Left lung (tissue), 10 donors: ENCODE results near the gene TACR2. TPM values are rescaled to one million over a fixed set of nuclear protein-coding genes. Genes with fewer than 3 reads are reported as not detected.

Experiments
- ATAC-seq: fragments of 200-7000 bp; cut with Tn5 transposase; one replicate; pipeline ENCODE4 v1.9.1; 2020; ENCODE audit warnings: moderate library complexity
- DNase-seq, 4 donors: peaks; one replicate each; pipeline ENCODE4 v3.0.0-alpha.2; 2013 to 2020
- H3K27ac ChIP-seq, 2 donors: fragments of 200-600 bp; sonication (generic) in 1 of 2; one replicate each; pipeline versions ENCODE4 v1.5.0 to v1.8.0; 2020 to 2021
- H3K27me3 ChIP-seq, 2 donors: fragments of 200-600 bp; sonication (generic) in 1 of 2; one replicate each; pipeline versions ENCODE4 v1.5.0 to v1.8.0; 2020 to 2021
- H3K36me3 ChIP-seq, 2 donors: fragments of 200-600 bp; sonication (generic) in 1 of 2; one replicate each; pipeline versions ENCODE4 v1.5.0 to v1.8.0; 2020 to 2021
- H3K4me1 ChIP-seq, 2 donors: fragments of 200-600 bp; one replicate each; pipeline ENCODE4 v1.8.0; 2021
- H3K4me3 ChIP-seq, 2 donors: fragments of 200-600 bp; sonication (generic) in 1 of 2; one replicate each; pipeline versions ENCODE4 v1.5.0 to v1.8.0; 2020 to 2021; ENCODE audit warnings: mild to moderate bottlenecking in 1 of 2
- H3K9me3 ChIP-seq, 2 donors: fragments of 200-600 bp; sonication (generic) in 1 of 2; one replicate each; pipeline versions ENCODE4 v1.5.0 to v1.8.0; 2020 to 2021
- CTCF ChIP-seq, 2 donors: fragments of 200-600 bp; sonication (generic) in 1 of 2; IDR thresholded peaks; one replicate each; pipeline versions ENCODE4 v1.5.0 to v1.8.0; 2021; ENCODE audit warnings: antibody characterized with exemption in 2 of 2
- intact Hi-C, 2 donors: fragments of 100-400 bp; cut with DNase I; formaldehyde crosslinking; loops; one replicate each; pipeline versions ENCODE4 v1.11.2 to v1.14.2; 2022
- polyA plus RNA-seq, 6 donors: library from polyadenylated mRNA; unstranded; fragments of 120-200 nt; gene quantifications; one replicate each; pipeline ENCODE4 v1.2.1, GENCODE V29; 2013; ENCODE audit not compliant: insufficient read length in 6 of 6
- total RNA-seq, 2 donors: library from RNA; stranded (reverse); fragmentation: NEBNext Ultra II Directional; extraction: Animal tissue kit (Norgen Biotek cat#: 25700); gene quantifications; one replicate each; pipeline ENCODE4 v1.2.1, GENCODE V29; 2021
- donor health status: DM: no; HTN: yes; CAD: no.
- donor health status: DM: no; HTN: no; CAD: no.

TACR2 gene
- total and polyA plus RNA-seq, 8 donors = 0.31 to 0.70 (median 0.45) TPM

GRCh38 chr10:69437321-69438259, 20.9 kb upstream of the TACR2 start:
- Histone ChIP-seq H3K9me3 (no peaks in the 10 kb centered on the region), H3K4me3 (no peak overlapping the region), H3K27ac (peak overlapping the region; percentile 71 to 74), H3K27me3 (no peaks in the 10 kb centered on the region), H3K36me3 (no peaks in the 10 kb centered on the region), H3K4me1 (peaks cover 14 to 29% of the 10 kb centered on the region in 2 donors)
- no peak for ATAC-seq
- DNase-seq = peak in 1 of 4 donors; percentile 13
- no peak for TF ChIP-seq CTCF (IDR thresholded peaks at IDR 0.05)
- intact Hi-C loops = no loop called here

GRCh38 chr10:69435966-69436520, 19.3 kb upstream of the TACR2 start:
- no peaks in the 10 kb centered on the region for H3K27me3 ChIP-seq
- DNase-seq (no peak), ATAC-seq (no peak)
- peaks cover 14 to 29% of the 10 kb centered on the region in 2 donors for H3K4me1 ChIP-seq
- no peak overlapping the region for H3K27ac ChIP-seq
- intact Hi-C loops = no loop called here
- no peak for TF ChIP-seq CTCF (IDR thresholded peaks at IDR 0.05)
- H3K9me3 ChIP-seq = no peaks in the 10 kb centered on the region
- H3K4me3 ChIP-seq = no peak overlapping the region
- no peaks in the 10 kb centered on the region for H3K36me3 ChIP-seq

- Histone ChIP-seq H3K27ac (no peak overlapping the region), H3K4me3 (no peak overlapping the region), H3K9me3 (no peaks in the 10 kb centered on the region), H3K27me3 (no peaks in the 10 kb centered on the region), H3K4me1 (peaks cover 10 to 24% of the 10 kb centered on the region in 2 donors), H3K36me3 (no peaks in the 10 kb centered on the region)
- ATAC-seq (no peak), DNase-seq (no peak)
- no peak for TF ChIP-seq CTCF (IDR thresholded peaks at IDR 0.05)
- intact Hi-C loops = no loop called here
Observed at GRCh38 chr10:69434926-69435325, 18.2 kb upstream of the TACR2 start.

- ATAC-seq (no peak), DNase-seq (no peak)
- no peaks in the 10 kb centered on the region for H3K36me3 ChIP-seq
- no peak overlapping the region for H3K27ac ChIP-seq
- H3K4me3 ChIP-seq = no peak overlapping the region
- intact Hi-C loops = no loop called here
- no peak for TF ChIP-seq CTCF (IDR thresholded peaks at IDR 0.05)
- H3K27me3 ChIP-seq = no peaks in the 10 kb centered on the region
- peaks cover 6 to 16% of the 10 kb centered on the region in 2 donors for H3K4me1 ChIP-seq
- no peaks in the 10 kb centered on the region for H3K9me3 ChIP-seq
Observed at GRCh38 chr10:69434169-69434568, 17.5 kb upstream of the TACR2 start.

GRCh38 chr10:69428165-69428564, 11.4 kb upstream of the TACR2 start:
- intact Hi-C loops = loop anchor here in 1 of 2 donors (5.0 kb wide), 1 partner anchor 79 kb away; no protein-coding TSS in a partner anchor
- DNase-seq (no peak), ATAC-seq (no peak)

More at GRCh38 chr10:69428165-69428564, 11.4 kb upstream of the TACR2 start:
- Histone ChIP-seq H3K27ac (no peak overlapping the region), H3K4me1 (peaks cover 0 to 16% of the 10 kb centered on the region in 2 donors), H3K4me3 (no peak overlapping the region), H3K27me3 (no peaks in the 10 kb centered on the region), H3K36me3 (no peaks in the 10 kb centered on the region), H3K9me3 (no peaks in the 10 kb centered on the region)
- TF ChIP-seq CTCF (IDR thresholded peaks at IDR 0.05) = no peak
